ENCODE results near the gene OR1L8.

DNA sequence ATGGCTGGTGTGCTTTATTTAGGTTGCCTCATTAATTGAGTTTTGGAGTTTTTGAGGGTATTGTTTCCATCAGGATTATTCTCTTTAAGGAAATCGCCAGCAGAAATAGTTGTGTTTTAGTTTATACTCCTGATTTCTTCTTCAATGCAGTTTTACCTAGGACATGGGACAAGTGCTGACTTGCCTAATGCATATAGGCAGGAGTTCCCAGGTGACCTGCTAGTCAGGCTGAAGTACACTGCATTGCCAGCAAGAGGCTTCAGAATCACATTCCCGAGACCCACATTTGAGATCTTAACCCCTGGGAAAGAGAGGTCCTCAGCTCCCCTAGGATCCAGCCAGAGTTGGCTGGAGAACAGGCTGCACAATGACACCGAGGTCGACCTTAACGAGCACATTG, 31.8 kb downstream of the OR1L8 start:
- no peak for TF ChIP-seq POLR2A (IDR thresholded peaks at IDR 0.05; ENCODE audit: low read length)
- no peak for TF ChIP-seq GATA1 (IDR thresholded peaks at IDR 0.05; ENCODE audit: low read depth, low read length)
